ENCODE measurements around the gene MBD5.

DNA sequence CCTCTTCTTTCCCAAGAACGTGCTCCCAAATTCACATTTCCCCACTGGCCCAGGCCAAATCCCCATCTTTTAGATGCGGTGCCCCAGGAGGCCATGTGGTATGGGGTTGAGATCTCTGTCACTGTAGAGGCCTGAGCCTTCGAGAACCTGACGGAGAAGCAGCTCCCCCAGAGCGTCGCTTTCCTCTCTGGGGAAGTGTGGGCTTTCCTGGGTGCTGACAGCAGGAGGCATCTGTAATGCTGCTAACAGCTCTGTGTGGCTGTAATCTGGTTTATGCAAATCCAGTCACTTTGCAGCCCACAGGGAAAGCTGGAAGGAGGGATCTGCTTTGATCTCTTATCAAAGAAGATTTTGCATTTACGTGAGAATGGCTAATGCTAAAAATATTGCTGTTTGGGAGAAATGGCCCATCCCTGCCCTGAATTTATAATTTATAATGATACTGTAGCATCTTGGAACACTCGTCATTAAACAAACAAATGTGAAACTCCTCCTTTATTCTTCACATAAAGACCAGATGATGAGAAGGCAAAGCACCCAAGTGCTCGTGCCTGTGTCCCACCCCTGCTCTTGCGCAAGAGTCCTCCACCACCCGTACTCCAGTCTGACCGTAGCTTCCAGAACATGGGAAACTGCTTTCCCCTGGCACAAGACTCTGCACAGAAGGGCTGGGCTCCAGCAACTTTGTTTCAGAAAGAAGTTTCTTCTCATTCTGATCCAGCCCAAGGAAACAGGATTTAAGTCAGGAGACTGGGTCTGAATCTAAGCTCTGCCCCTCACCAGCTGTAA, 513.7 kb downstream of the MBD5 start:
- no peak for TF ChIP-seq POLR2A (IDR thresholded peaks at IDR 0.05)
- TF ChIP-seq, protein P1, sequence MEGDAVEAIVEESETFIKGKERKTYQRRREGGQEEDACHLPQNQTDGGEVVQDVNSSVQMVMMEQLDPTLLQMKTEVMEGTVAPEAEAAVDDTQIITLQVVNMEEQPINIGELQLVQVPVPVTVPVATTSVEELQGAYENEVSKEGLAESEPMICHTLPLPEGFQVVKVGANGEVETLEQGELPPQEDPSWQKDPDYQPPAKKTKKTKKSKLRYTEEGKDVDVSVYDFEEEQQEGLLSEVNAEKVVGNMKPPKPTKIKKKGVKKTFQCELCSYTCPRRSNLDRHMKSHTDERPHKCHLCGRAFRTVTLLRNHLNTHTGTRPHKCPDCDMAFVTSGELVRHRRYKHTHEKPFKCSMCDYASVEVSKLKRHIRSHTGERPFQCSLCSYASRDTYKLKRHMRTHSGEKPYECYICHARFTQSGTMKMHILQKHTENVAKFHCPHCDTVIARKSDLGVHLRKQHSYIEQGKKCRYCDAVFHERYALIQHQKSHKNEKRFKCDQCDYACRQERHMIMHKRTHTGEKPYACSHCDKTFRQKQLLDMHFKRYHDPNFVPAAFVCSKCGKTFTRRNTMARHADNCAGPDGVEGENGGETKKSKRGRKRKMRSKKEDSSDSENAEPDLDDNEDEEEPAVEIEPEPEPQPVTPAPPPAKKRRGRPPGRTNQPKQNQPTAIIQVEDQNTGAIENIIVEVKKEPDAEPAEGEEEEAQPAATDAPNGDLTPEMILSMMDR (IDR thresholded peaks at IDR 0.05), result no peak
